ENCODE results near the gene SMTNL2.

SMTNL2 gene

GRCh38 chr17:4557626-4558346 lies 26.5 kb upstream of the SMTNL2 start:
- no peak for DNase-seq (ENCODE audit: extremely low read depth, low read depth)
- no peak overlapping the region for H3K4me3 ChIP-seq (replicated peaks; ENCODE audit: low read depth, low read length)
- TF ChIP-seq CTCF (IDR thresholded peaks at IDR 0.05; ENCODE audit: low read depth, low read length, missing control alignments), result no peak

- no peak for DNase-seq (ENCODE audit: extremely low read depth, low read depth)
- H3K4me3 ChIP-seq (replicated peaks; ENCODE audit: low read depth, low read length), result no peak overlapping the region
- TF ChIP-seq CTCF (IDR thresholded peaks at IDR 0.05; ENCODE audit: low read depth, low read length, missing control alignments), result no peak
These were observed 25.9 kb upstream of the SMTNL2 start for GRCh38 chr17:4558347-4558971.

GRCh38 chr17:4559139-4559791 lies 25.1 kb upstream of the SMTNL2 start:
- no peak for TF ChIP-seq CTCF (IDR thresholded peaks at IDR 0.05; ENCODE audit: low read depth, low read length, missing control alignments)
- H3K4me3 ChIP-seq (replicated peaks; ENCODE audit: low read depth, low read length), result no peak overlapping the region
- DNase-seq (ENCODE audit: extremely low read depth, low read depth), result no peak

DNA sequence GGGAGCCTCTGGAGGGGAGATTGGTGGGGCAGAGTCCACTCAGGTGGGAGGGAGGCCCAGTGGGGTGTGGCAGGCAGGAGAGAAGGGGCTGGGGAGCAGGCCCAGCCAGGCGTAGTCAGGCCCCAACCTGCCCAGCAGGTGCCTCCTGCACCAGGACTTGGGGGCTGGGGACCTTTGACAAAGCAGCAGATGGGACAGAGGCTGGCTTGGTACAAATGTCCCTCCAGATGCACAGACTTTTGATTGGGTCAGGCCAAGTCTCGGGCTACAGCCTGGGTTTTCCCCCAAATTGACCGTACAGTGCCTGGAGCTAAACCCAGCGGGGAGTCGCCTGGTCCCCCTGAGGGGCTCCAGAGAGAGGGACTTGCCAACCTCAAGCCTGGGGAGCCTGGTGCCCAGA lies 24.4 kb upstream of the SMTNL2 start:
- no peak for TF ChIP-seq CTCF (IDR thresholded peaks at IDR 0.05; ENCODE audit: low read depth, low read length, missing control alignments)
- no peak for DNase-seq (ENCODE audit: extremely low read depth, low read depth)
- H3K4me3 ChIP-seq (replicated peaks; ENCODE audit: low read depth, low read length), result no peak overlapping the region

DNA sequence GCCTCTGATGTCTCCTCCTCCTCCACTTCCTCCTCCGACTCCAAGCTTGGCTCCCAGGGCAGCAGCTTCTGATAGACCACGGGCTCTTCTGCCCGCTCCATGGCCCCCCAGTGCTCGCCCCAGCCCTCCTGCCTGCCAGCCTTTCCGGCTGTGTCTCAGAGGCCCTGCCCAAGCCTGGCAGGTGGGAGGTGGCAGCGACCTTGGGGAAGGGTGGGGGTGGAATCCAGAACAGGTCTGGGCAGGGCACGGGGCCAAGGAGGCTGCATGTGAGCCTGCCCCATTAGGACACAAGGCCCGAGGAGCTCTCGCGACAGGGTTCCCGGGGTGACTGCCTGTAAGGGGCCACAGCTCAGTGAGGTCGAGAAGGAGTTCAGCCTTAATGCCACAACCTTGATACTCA lies 23.9 kb upstream of the SMTNL2 start, which contains the start of gene GGT6:
TSS of gene GGT6 (minus strand) at position 157 of the 400 bp plus-strand sequence. CDS start at position 101, 56 bp downstream.
- no peak within 1 kb of the TSS for H3K4me3 ChIP-seq (replicated peaks; ENCODE audit: low read depth, low read length)
- no peak for TF ChIP-seq CTCF (IDR thresholded peaks at IDR 0.05; ENCODE audit: low read depth, low read length, missing control alignments)
- DNase-seq (ENCODE audit: extremely low read depth, low read depth), result no peak

- H3K4me3 ChIP-seq (replicated peaks; ENCODE audit: low read depth, low read length), result no peak overlapping the region
- no peak for DNase-seq (ENCODE audit: extremely low read depth, low read depth)
- no peak for TF ChIP-seq CTCF (IDR thresholded peaks at IDR 0.05; ENCODE audit: low read depth, low read length, missing control alignments)
These were observed 23.5 kb upstream of the SMTNL2 start for GRCh38 chr17:4560837-4561256.

Data from HFF-Myc (cell line).